ENCODE data around the gene PRDM2.
"Not testable (repeated sequence)": the region's sequence is repeated elsewhere in the genome, so short reads cannot be mapped to it uniquely, and the experiment has no call there.

PRDM2 gene

GRCh38 chr1:13701271-13701640 lies 1.3 kb downstream of the PRDM2 start:
- DNase-seq: no peak

DNA sequence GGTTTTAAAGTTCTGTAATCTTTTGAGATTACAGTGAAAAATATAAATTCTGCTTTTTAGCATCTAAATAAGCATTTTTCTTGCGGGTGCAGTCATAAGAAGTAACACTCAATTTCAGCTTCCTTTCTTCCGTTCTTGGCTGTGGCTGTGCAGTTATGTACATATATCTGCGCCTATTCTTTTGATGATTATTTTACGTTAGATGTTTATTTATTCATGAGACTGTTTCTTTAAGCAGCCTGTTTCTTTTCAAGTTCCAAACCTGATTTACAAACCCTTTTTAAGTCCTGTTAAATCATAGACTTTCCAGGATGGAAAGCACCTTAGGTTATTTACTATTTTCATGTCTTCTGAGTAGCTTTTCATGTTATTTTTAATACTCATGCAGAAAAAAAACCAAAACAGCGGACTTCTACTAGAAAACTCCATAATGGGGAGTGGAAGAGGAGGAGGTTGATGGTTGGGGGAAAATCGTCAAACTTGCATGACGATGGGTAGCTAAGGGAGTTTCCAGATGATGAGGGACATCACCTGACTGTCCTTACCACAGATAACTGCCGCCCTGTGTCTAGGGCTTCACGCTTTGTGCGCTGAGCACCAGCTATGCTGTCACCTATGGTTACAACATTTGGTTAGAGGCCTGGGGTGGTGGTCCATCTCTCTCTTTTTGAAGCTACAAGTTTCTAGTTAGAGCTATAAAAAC lies 2.6 kb downstream of the PRDM2 start:
- no peak for DNase-seq

- no peak for DNase-seq
Measured at GRCh38 chr1:13703128-13703513, 3.1 kb downstream of the PRDM2 start.

DNA sequence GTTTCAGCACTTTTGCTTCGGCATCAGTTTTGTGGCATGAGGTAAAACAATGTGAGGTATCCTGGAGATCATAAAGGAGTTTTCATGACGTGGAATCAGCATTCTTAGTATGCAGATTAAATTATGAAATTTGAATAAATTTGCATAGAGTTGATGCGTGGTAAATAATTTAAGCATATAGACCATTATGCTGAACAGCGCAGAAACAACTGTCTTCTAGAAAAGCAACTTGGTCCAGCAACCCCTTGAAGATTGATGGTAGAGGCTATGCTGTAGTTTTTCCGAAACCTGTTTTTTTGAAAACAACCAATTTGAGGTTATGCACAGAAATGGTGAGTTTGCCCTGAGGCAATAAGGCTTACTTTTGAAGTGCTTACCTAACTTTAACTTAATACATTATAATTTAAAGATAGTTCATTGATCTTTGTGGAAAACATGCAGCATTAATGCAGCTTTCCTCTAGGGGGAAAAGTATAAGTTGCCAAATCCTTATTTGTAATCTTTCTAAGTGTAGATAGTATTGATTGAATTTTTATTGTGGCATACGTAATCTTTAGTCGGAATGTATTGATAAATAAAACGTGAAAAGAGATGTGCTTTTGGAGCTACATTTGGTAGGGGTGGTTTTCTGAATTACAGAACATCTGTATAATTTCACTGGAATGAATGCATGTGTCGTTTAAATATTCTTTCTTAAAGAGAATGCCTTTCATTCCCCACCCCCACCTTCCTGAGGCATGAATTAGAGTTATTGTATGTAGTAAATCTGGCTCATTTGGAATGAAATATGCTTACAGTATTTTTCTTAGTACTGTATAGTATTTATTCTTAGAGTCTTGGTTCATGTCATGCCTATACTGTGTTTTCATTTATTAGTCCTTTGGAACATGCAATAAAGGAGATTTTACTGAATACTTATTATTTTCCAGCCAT lies 3.8 kb downstream of the PRDM2 start:
- no peak for DNase-seq

- no peak for DNase-seq
Measured at GRCh38 chr1:13706046-13706445, 6.1 kb downstream of the PRDM2 start.

DNA sequence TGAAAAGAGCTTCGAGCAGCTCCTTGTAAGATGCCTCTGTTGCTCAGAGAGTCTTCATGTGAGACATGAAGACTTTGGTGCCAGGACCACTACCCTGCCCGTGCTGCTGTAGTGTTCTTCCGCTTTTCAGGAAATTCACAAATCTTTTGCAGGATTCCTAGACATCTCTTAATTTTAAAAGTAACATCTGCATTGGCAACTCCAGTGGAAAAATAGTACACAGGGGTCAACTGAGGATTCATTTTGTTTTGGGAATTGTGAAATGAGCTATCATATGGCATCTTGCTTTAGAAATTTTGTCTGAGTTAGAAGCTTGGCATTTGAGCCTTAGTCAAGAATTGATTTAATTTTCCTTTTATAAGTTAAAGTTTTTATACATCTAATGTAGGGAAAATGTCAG lies 7.2 kb downstream of the PRDM2 start:
- DNase-seq: no peak

DNA sequence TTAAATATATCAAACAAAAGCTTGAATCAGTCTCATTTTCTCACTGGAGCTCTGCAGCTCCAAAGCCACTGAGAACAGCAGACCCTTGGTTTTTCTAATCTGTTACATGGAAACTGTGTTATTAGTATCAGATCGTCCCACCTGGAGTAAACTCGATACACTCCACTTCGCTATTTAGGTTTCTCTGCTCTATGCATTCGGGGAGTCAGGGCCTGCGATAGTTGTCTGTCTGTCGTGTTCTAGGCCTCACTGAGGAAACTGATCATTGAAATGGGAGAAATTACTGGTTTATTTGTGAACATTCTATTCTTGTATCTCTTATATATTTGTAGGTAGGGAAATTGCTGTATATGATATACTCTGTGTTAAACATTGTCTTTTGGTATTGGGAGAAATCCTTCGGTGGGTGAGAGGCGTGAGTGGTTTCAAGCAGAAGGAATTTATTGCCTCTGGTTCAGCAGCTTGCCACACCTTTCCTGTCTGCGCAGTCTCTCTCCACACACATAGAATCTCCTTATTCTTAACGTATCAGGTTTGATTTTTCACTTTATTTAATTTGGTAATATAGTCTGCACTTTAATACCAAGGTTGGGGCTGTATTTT lies 8.5 kb downstream of the PRDM2 start:
- DNase-seq: no peak

DNA sequence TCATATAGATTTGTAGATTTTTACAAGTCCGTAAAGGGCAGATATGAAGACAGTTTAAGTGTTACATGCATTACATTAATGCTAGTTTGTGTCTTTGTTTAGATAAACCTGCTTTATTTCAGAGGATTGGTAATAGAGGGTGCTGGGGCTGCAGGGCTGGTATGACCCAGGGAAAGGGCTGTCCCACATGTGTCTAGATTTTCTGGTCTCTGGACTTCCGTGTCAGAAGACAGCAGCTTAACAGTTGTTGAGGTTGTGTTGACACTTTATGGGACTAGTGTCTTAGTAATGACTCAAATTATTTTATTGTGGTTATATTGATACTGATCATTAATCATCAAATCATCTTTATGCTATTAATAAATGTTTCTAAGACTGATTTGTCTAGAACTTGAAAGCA lies 10.1 kb downstream of the PRDM2 start:
- no peak for DNase-seq

- no peak for DNase-seq
Measured at GRCh38 chr1:13714851-13715250, 14.9 kb downstream of the PRDM2 start.

- not testable (repeated sequence) for DNase-seq
Measured at GRCh38 chr1:13715616-13716287, 15.8 kb downstream of the PRDM2 start.

- DNase-seq: no peak
Measured at GRCh38 chr1:13722808-13723360, 22.9 kb downstream of the PRDM2 start.

DNA sequence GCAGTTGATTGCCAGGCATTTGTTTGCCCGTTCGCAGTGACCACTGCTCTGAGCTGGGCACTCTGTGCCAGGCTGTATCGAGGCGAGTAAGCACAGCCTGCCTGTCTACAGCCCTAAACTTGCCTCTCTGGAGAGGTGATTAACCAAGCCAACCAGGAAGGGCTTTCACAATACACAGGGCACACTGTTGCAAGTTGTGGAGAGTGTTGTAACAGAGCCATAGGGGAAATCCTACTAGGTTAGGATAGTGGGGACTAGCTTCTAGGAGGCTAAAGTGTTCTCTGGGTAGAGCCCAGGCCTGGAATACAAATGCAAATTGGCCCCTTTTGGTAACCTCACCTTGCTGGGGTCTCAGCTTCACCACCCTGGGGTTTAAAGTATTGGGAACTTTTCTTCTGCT lies 23.8 kb downstream of the PRDM2 start:
- no peak for DNase-seq

- no peak for DNase-seq
Measured at GRCh38 chr1:13725714-13726175, 25.8 kb downstream of the PRDM2 start.

DNA sequence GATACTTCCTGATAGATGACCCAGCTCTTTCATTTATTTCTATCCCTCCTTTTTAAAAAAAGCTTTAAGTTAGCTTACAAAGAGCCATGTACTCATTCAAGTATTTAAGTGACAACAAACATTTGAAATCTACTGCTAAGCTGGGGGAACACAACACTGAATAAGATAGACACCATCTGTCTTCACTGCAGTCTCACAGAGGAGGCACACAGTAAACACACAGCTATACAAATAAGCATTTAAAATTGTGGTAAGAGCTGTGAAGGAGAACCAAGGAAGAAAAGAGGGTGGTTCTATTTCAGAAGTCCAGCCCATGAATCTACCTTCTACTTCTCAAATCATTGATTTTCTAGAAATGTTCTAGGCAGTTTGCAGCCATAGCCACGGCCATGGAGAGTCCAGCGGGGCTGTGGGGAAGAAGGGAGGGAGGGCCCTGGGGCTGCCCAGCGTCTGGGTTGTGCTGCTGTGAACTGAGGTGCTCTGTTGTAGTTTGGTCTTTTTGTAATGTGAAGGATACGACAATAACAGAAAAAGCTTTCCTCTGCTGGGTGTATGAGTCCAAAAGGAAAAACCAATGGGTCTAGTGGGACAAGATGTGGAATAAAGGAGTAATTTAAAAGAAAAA lies 28.2 kb downstream of the PRDM2 start:
- DNase-seq: no peak

DNA sequence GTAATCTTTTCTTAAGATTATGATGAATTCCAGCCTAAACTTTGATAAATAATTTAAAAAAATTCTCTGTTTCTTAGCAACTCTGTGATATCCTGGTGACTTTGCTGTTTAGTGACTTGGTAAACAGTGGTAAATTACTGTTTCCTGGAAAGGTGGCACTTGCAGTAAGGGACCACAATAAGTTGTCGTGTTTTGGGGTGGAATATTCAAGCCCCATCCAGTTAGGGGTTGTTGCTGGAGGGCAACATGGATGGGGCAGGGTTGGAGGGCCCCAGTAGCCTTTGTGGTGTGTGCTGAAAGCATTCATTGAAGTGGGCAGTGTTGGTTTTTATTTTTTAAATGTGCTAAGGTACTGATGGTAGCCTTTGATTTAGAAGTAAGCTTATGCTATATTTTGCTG lies 30.3 kb downstream of the PRDM2 start:
- DNase-seq: no peak

GRCh38 chr1:13730751-13731482 lies 30.9 kb downstream of the PRDM2 start:
- DNase-seq: no peak

GRCh38 chr1:13731897-13732296 lies 31.9 kb downstream of the PRDM2 start:
- no peak for DNase-seq

DNA sequence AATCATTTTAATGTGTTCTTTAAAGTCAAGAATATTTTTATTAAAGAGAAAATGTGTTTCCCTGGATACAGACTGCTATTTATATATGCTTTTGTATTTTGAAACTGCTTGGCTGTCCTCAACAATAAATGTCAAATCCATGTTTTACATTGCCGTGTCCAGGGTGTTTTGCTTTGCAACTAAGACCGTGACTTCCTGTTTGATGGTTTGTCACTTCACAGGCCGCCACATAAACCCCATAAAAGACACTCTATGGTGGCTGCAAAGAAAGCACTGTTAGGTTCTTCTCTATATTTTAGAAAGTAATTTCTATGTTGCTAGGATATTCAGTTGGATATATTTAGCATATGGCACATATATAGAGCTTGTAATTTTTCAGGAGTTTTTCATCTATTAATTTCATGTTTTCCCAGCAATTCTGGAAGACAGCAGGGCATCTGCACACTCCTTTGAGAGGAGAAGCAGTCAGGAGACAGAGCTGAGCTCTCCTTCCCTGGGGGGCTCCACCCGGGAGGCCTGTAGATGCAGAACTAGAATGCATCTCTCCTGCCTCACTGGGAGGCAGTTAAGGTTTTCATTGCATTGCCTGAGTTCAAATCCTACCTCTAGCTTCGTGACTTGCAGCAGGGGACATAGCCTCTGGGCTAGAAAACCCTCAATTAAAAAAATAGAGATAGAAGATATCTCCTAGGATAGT lies 33.1 kb downstream of the PRDM2 start:
- no peak for DNase-seq

DNA sequence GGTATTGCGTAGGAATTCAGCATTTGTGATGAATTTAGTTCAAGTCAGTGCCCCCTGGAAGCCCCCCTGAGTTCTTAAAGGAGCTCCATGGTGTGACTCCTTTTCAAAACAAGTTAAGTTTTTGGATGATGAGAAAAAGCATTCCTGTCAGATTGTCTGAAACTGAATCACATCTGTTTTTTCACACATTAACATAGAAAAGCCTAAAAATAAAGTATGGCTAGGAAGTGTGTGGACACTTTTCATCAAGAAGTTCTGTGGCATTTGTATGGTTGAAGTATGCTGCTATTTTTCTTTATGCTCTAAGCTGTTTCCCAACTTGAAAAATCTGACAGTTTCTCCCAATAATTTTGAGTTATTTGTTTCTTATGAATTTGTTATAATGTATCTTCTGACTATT lies 33.7 kb downstream of the PRDM2 start:
- no peak for DNase-seq

GRCh38 chr1:13735168-13735930 lies 35.4 kb downstream of the PRDM2 start:
- no peak for DNase-seq

All from cortex of kidney (tissue), 1 donor.